Liver (tissue), 3 donors: ENCODE data around the gene PRG2.

Source experiments
- CTCF ChIP-seq: fragments of 150-350 bp; IDR thresholded peaks from 2 replicates; pipeline ENCODE4 v1.5.1; 2017; ENCODE audit warnings: improper control_type of control experiment, low read depth, low read length; ENCODE audit not compliant: missing input control
- RAD21 ChIP-seq, 2 donors: IDR thresholded peaks; 2 replicates each; pipeline ENCODE4 v1.6.1; 2016; ENCODE audit warnings: antibody characterized with exemption in 2 of 2, mild to moderate bottlenecking in 2 of 2
- SP1 ChIP-seq: IDR thresholded peaks from 2 replicates; pipeline ENCODE4 v1.6.1; 2018; ENCODE audit warnings: antibody characterized with exemption, mild to moderate bottlenecking
- YY1 ChIP-seq: IDR thresholded peaks from 2 replicates; pipeline ENCODE4 v1.6.1; 2016; ENCODE audit warnings: antibody characterized with exemption, mild to moderate bottlenecking
- donor health status: healthy.
- donor health status: healthy.

GRCh38 chr11:57343825-57344224, 46.6 kb downstream of the PRG2 start:
- no peak for TF ChIP-seq CTCF
- TF ChIP-seq YY1 = no peak
- TF ChIP-seq SP1 = no peak
- TF ChIP-seq RAD21 (IDR thresholded peaks at IDR 0.05) = no peak
